ENCODE measurements around the gene NAALADL2.

- TF ChIP-seq NR2F2 (IDR thresholded peaks at IDR 0.05) = no peak
- TF ChIP-seq CTCF (IDR thresholded peaks at IDR 0.05; ENCODE audit: low read depth, low read length, missing input control) = no peak
- TF ChIP-seq JUND (IDR thresholded peaks at IDR 0.05) = peak in 1 of 2 donors; percentile 35
- no peak for TF ChIP-seq TAF1 (conservative IDR thresholded peaks at IDR 0.05)
- peak; percentile 49 to 52 for TF ChIP-seq RXRA (IDR thresholded peaks at IDR 0.05)
- TF ChIP-seq MAX (IDR thresholded peaks at IDR 0.05) = no peak
- no peak for TF ChIP-seq ATF3 (IDR thresholded peaks at IDR 0.05)
- no peak for TF ChIP-seq EGR1 (IDR thresholded peaks at IDR 0.05; ENCODE audit: low read depth in 2 of 2)
- TF ChIP-seq YY1 (IDR thresholded peaks at IDR 0.05) = peak; percentile 54
- peak; percentile 47 to 51 for TF ChIP-seq RAD21 (IDR thresholded peaks at IDR 0.05)
- TF ChIP-seq REST (IDR thresholded peaks at IDR 0.05) = no peak
- TF ChIP-seq SP1 (IDR thresholded peaks at IDR 0.05) = peak; percentile 90
- peak; percentile 95 to 97 for TF ChIP-seq HNF4A (conservative IDR thresholded peaks at IDR 0.05)
Observed at GRCh38 chr3:175430983-175431773, 572.0 kb downstream of the NAALADL2 start.

Measured in liver (tissue), 3 donors.